Thoracic aorta (tissue), 2 donors: Measurements from ENCODE around the gene ARHGAP18. TPM values are rescaled to one million over a fixed set of nuclear protein-coding genes. Genes with fewer than 3 reads are reported as not detected.
A peak's percentile ranks its signal among the peaks of the same experiment; 100 is the strongest.

Experiments used
- ATAC-seq: fragments of 150-250 bp; one replicate; pipeline ENCODE4 v1.8.0; 2017; ENCODE audit warnings: low read depth; ENCODE audit not compliant: insufficient number of reproducible peaks, low FRiP score
- DNase-seq: peaks from one replicate; pipeline ENCODE4 v3.0.0-alpha.2; 2020; ENCODE audit warnings: low spot score
- H3K27ac ChIP-seq, 2 donors: fragments of 200-600 bp; sonication (generic); 1 replicate in 1 of 2; 2 replicates in 1 of 2; pipeline ENCODE4 v1.5.1; 2016; ENCODE audit warnings: mild to moderate bottlenecking in 2 of 2, moderate library complexity in 2 of 2
- H3K27me3 ChIP-seq: fragments of 200-600 bp; sonication (generic); replicated peaks from 2 replicates; pipeline ENCODE4 v1.6.0; 2016; ENCODE audit warnings: mild to moderate bottlenecking; ENCODE audit not compliant: insufficient read depth
- H3K36me3 ChIP-seq: fragments of 200-600 bp; sonication (generic); one replicate; pipeline ENCODE4 v1.5.1; 2016
- H3K4me1 ChIP-seq, 2 donors: fragments of 200-600 bp; sonication (generic); 1 replicate in 1 of 2; 2 replicates in 1 of 2; pipeline versions ENCODE4 v1.5.1 to v1.6.0; 2016; ENCODE audit warnings: low read depth in 2 of 2, mild to moderate bottlenecking in 1 of 2; ENCODE audit not compliant: control insufficient read depth in 1 of 2
- H3K4me3 ChIP-seq: fragments of 200-600 bp; sonication (generic); 2 replicates; pipeline ENCODE4 v1.5.1; 2016; ENCODE audit warnings: mild to moderate bottlenecking
- H3K9me3 ChIP-seq: fragments of 200-600 bp; sonication (generic); 2 replicates; pipeline ENCODE4 v1.5.1; 2016
- CTCF ChIP-seq: fragments of 200-600 bp; sonication (generic); IDR thresholded peaks from one replicate; pipeline ENCODE4 v1.5.1; 2019; ENCODE audit warnings: antibody characterized with exemption
- total RNA-seq, 2 donors: library from RNA; depleted of rRNA; stranded (reverse); fragments of >200 nt; gene quantifications; one replicate each; pipeline versions ENCODE4 v1.1.0 to v1.2.3, GENCODE V29; 2016

The ARHGAP18 gene
- total RNA-seq, 2 donors from 2014 or later, result 24.8 to 37.0 TPM

- H3K4me3 ChIP-seq, result no peak overlapping the region
- no peaks in the 10 kb centered on the region for H3K9me3 ChIP-seq
- H3K27me3 ChIP-seq, result no peaks in the 10 kb centered on the region
- ATAC-seq, result no peak
- no peak for DNase-seq
- H3K27ac ChIP-seq, result peak overlapping the region in 1 of 2 donors; percentile 4
- H3K4me1 ChIP-seq, result peaks cover 14 to 19% of the 10 kb centered on the region in 2 donors
- TF ChIP-seq CTCF, result no peak
- no peaks in the 10 kb centered on the region for H3K36me3 ChIP-seq
These were observed 64.0 kb downstream of the ARHGAP18 start for GRCh38 chr6:129645830-129646579.

GRCh38 chr6:129645106-129645829 is 64.7 kb downstream of the ARHGAP18 start:
- Histone ChIP-seq H3K4me3 (no peak overlapping the region), H3K4me1 (peaks cover 14 to 19% of the 10 kb centered on the region in 2 donors), H3K27me3 (no peaks in the 10 kb centered on the region), H3K36me3 (no peaks in the 10 kb centered on the region), H3K9me3 (no peaks in the 10 kb centered on the region), H3K27ac (peak overlapping the region in 1 of 2 donors; percentile 4)
- ATAC-seq (no peak), DNase-seq (no peak)
- no peak for TF ChIP-seq CTCF

GRCh38 chr6:129644567-129645015 is 65.4 kb downstream of the ARHGAP18 start:
- ATAC-seq (no peak), DNase-seq (no peak)
- H3K27ac ChIP-seq, result no peak overlapping the region

GRCh38 chr6:129643968-129644367 is 66.0 kb downstream of the ARHGAP18 start:
- H3K4me1 ChIP-seq, result peaks cover 14 to 19% of the 10 kb centered on the region in 2 donors
- ATAC-seq, result no peak
- H3K9me3 ChIP-seq, result no peaks in the 10 kb centered on the region
- H3K4me3 ChIP-seq, result no peak overlapping the region
- no peak for DNase-seq
- H3K27ac ChIP-seq, result no peak overlapping the region
- no peaks in the 10 kb centered on the region for H3K27me3 ChIP-seq
- H3K36me3 ChIP-seq, result no peaks in the 10 kb centered on the region
- TF ChIP-seq CTCF, result no peak

More at GRCh38 chr6:129644567-129645015, 65.4 kb downstream of the ARHGAP18 start:
- H3K4me3 ChIP-seq, result no peak overlapping the region
- H3K36me3 ChIP-seq, result no peaks in the 10 kb centered on the region
- H3K4me1 ChIP-seq, result peaks cover 14 to 19% of the 10 kb centered on the region in 2 donors
- H3K9me3 ChIP-seq, result no peaks in the 10 kb centered on the region
- H3K27me3 ChIP-seq, result no peaks in the 10 kb centered on the region
- TF ChIP-seq CTCF, result no peak

GRCh38 chr6:129643176-129643575 is 66.8 kb downstream of the ARHGAP18 start:
- H3K4me1 ChIP-seq, result peaks cover 14 to 19% of the 10 kb centered on the region in 2 donors
- DNase-seq (no peak), ATAC-seq (no peak)
- no peaks in the 10 kb centered on the region for H3K9me3 ChIP-seq
- no peaks in the 10 kb centered on the region for H3K27me3 ChIP-seq
- TF ChIP-seq CTCF, result no peak
- H3K27ac ChIP-seq, result no peak overlapping the region
- no peak overlapping the region for H3K4me3 ChIP-seq
- no peaks in the 10 kb centered on the region for H3K36me3 ChIP-seq
